SJSA1 (cell line): Measurements from ENCODE around the gene KIRREL3. TPM values are rescaled to one million over a fixed set of nuclear protein-coding genes. Genes with fewer than 3 reads are reported as not detected.

Source experiments
- DNase-seq, 2 experiments: peaks; one replicate each; pipeline ENCODE4 v3.0.0-alpha.2; 2015 to 2020; ENCODE audit warnings: low spot score in 2 of 2, low read depth in 1 of 2
- H3K27ac ChIP-seq: fragments of 250-450 bp; sonication (Bioruptor Pico); 2 replicates; pipeline ENCODE4 v1.5.1; 2020; ENCODE audit warnings: mild to moderate bottlenecking, moderate library complexity
- H3K27me3 ChIP-seq: fragments of 250-450 bp; sonication (Bioruptor Pico); replicated peaks from 2 replicates; pipeline ENCODE4 v1.5.1; 2020; ENCODE audit warnings: mild to moderate bottlenecking, moderate library complexity
- H3K36me3 ChIP-seq: fragments of 250-450 bp; sonication (Bioruptor Pico); 2 replicates; pipeline ENCODE4 v1.5.1; 2020; ENCODE audit warnings: mild to moderate bottlenecking
- H3K4me1 ChIP-seq: fragments of 250-450 bp; sonication (Bioruptor Pico); replicated peaks from 2 replicates; pipeline ENCODE4 v1.6.1; 2021; ENCODE audit warnings: mild to moderate bottlenecking
- H3K4me3 ChIP-seq: fragments of 250-450 bp; sonication (Bioruptor Pico); 2 replicates; pipeline ENCODE4 v1.5.1; 2020; ENCODE audit warnings: mild to moderate bottlenecking
- H3K9me3 ChIP-seq: fragments of 250-450 bp; sonication (Bioruptor Pico); replicated peaks from 2 replicates; pipeline ENCODE4 v1.5.1; 2020; ENCODE audit warnings: mild to moderate bottlenecking
- total RNA-seq: library from RNA; depleted of rRNA; stranded (reverse); fragments of >200 nt; shearing (Covaris generic); gene quantifications from 2 replicates; pipeline ENCODE4 v1.2.3, GENCODE V29; 2014

Gene KIRREL3
- total RNA-seq, 1 experiment from 2014 or later, result 5.3 TPM

GRCh38 chr11:126410649-126411048 is 589.9 kb downstream of the KIRREL3 start:
- Histone ChIP-seq H3K27me3 (no peaks in the 10 kb centered on the region), H3K4me1 (no peaks in the 10 kb centered on the region), H3K36me3 (peaks cover 2% of the 10 kb centered on the region), H3K27ac (no peak overlapping the region), H3K4me3 (no peak overlapping the region), H3K9me3 (no peaks in the 10 kb centered on the region)
- DNase-seq, result no peak

GRCh38 chr11:126409620-126409985 is 591.0 kb downstream of the KIRREL3 start:
- Histone ChIP-seq H3K4me3 (no peak overlapping the region), H3K27me3 (no peaks in the 10 kb centered on the region), H3K4me1 (no peaks in the 10 kb centered on the region), H3K9me3 (no peaks in the 10 kb centered on the region), H3K36me3 (peaks cover 2% of the 10 kb centered on the region), H3K27ac (no peak overlapping the region)
- no peak for DNase-seq

GRCh38 chr11:126408901-126409619 is 591.5 kb downstream of the KIRREL3 start:
- H3K9me3 ChIP-seq, result no peaks in the 10 kb centered on the region
- DNase-seq, result no peak
- no peak overlapping the region for H3K27ac ChIP-seq
- no peak overlapping the region for H3K4me3 ChIP-seq
- H3K4me1 ChIP-seq, result no peaks in the 10 kb centered on the region
- peaks cover 2% of the 10 kb centered on the region for H3K36me3 ChIP-seq
- H3K27me3 ChIP-seq, result no peaks in the 10 kb centered on the region

- Histone ChIP-seq H3K4me1 (peaks cover 4% of the 10 kb centered on the region), H3K9me3 (no peaks in the 10 kb centered on the region), H3K36me3 (peaks cover 2% of the 10 kb centered on the region), H3K4me3 (no peak overlapping the region), H3K27me3 (no peaks in the 10 kb centered on the region), H3K27ac (no peak overlapping the region)
- DNase-seq, result no peak
Measured at GRCh38 chr11:126408496-126408895, 592.1 kb downstream of the KIRREL3 start.

GRCh38 chr11:126407682-126408288 is 592.8 kb downstream of the KIRREL3 start:
- no peak for DNase-seq
- H3K9me3 ChIP-seq, result no peaks in the 10 kb centered on the region
- H3K4me1 ChIP-seq, result peaks cover 11% of the 10 kb centered on the region
- no peak overlapping the region for H3K27ac ChIP-seq
- no peaks in the 10 kb centered on the region for H3K27me3 ChIP-seq
- H3K4me3 ChIP-seq, result no peak overlapping the region
- peaks cover 2% of the 10 kb centered on the region; the same call in 1 of the 2 replicates for H3K36me3 ChIP-seq

GRCh38 chr11:126407101-126407521 is 593.5 kb downstream of the KIRREL3 start:
- H3K9me3 ChIP-seq, result no peaks in the 10 kb centered on the region
- DNase-seq, result no peak
- H3K27me3 ChIP-seq, result no peaks in the 10 kb centered on the region
- no peaks in the 10 kb centered on the region for H3K36me3 ChIP-seq
- H3K4me3 ChIP-seq, result no peak overlapping the region
- H3K4me1 ChIP-seq, result peaks cover 15% of the 10 kb centered on the region
- no peak overlapping the region for H3K27ac ChIP-seq

- Histone ChIP-seq H3K4me1 (peaks cover 15% of the 10 kb centered on the region), H3K4me3 (no peak overlapping the region), H3K27me3 (no peaks in the 10 kb centered on the region), H3K36me3 (no peaks in the 10 kb centered on the region), H3K9me3 (no peaks in the 10 kb centered on the region), H3K27ac (no peak overlapping the region)
- DNase-seq, result no peak
Measured at GRCh38 chr11:126406368-126406767, 594.2 kb downstream of the KIRREL3 start.

GRCh38 chr11:126405906-126406305 is 594.7 kb downstream of the KIRREL3 start:
- H3K27me3 ChIP-seq, result no peaks in the 10 kb centered on the region
- H3K27ac ChIP-seq, result no peak overlapping the region
- H3K4me1 ChIP-seq, result peaks cover 15% of the 10 kb centered on the region

GRCh38 chr11:126405374-126405773 is 595.2 kb downstream of the KIRREL3 start:
- Histone ChIP-seq H3K4me3 (no peak overlapping the region), H3K36me3 (no peaks in the 10 kb centered on the region), H3K27ac (no peak overlapping the region), H3K27me3 (no peaks in the 10 kb centered on the region), H3K4me1 (peaks cover 15% of the 10 kb centered on the region), H3K9me3 (no peaks in the 10 kb centered on the region)
- DNase-seq, result no peak

More at GRCh38 chr11:126405906-126406305, 594.7 kb downstream of the KIRREL3 start:
- DNase-seq, result no peak
- Histone ChIP-seq H3K4me3 (no peak overlapping the region), H3K36me3 (no peaks in the 10 kb centered on the region), H3K9me3 (no peaks in the 10 kb centered on the region)

- no peak for DNase-seq
- H3K4me1 ChIP-seq, result peaks cover 15% of the 10 kb centered on the region
- H3K9me3 ChIP-seq, result no peaks in the 10 kb centered on the region
Measured at GRCh38 chr11:126404367-126404766, 596.2 kb downstream of the KIRREL3 start.

GRCh38 chr11:126403658-126404057 is 596.9 kb downstream of the KIRREL3 start:
- Histone ChIP-seq H3K9me3 (no peaks in the 10 kb centered on the region), H3K27ac (no peak overlapping the region), H3K4me3 (no peak overlapping the region), H3K36me3 (no peaks in the 10 kb centered on the region), H3K27me3 (no peaks in the 10 kb centered on the region), H3K4me1 (peaks cover 15% of the 10 kb centered on the region)
- no peak for DNase-seq

More at GRCh38 chr11:126404367-126404766, 596.2 kb downstream of the KIRREL3 start:
- Histone ChIP-seq H3K27me3 (no peaks in the 10 kb centered on the region), H3K27ac (no peak overlapping the region), H3K4me3 (no peak overlapping the region), H3K36me3 (no peaks in the 10 kb centered on the region)

GRCh38 chr11:126403022-126403581 is 597.5 kb downstream of the KIRREL3 start:
- H3K36me3 ChIP-seq, result no peaks in the 10 kb centered on the region
- H3K4me1 ChIP-seq, result peaks cover 15% of the 10 kb centered on the region
- H3K27ac ChIP-seq, result peak overlapping the region; percentile 70
- no peak overlapping the region for H3K4me3 ChIP-seq
- no peaks in the 10 kb centered on the region for H3K9me3 ChIP-seq
- DNase-seq, result peak; percentile 43 to 72
- H3K27me3 ChIP-seq, result no peaks in the 10 kb centered on the region

GRCh38 chr11:126400479-126400878 is 600.1 kb downstream of the KIRREL3 start:
- H3K36me3 ChIP-seq, result no peaks in the 10 kb centered on the region

GRCh38 chr11:126400019-126400418 is 600.6 kb downstream of the KIRREL3 start:
- no peak for DNase-seq
- Histone ChIP-seq H3K27me3 (no peaks in the 10 kb centered on the region), H3K4me1 (peaks cover 15% of the 10 kb centered on the region), H3K36me3 (no peaks in the 10 kb centered on the region), H3K4me3 (no peak overlapping the region), H3K9me3 (no peaks in the 10 kb centered on the region), H3K27ac (no peak overlapping the region)

More at GRCh38 chr11:126400479-126400878, 600.1 kb downstream of the KIRREL3 start:
- H3K9me3 ChIP-seq, result no peaks in the 10 kb centered on the region
- H3K4me1 ChIP-seq, result peaks cover 15% of the 10 kb centered on the region
- no peak for DNase-seq
- no peak overlapping the region for H3K27ac ChIP-seq
- H3K27me3 ChIP-seq, result no peaks in the 10 kb centered on the region
- H3K4me3 ChIP-seq, result no peak overlapping the region
